Renal cortex interstitium (tissue), 11 donors: Measurements from ENCODE around the gene MAD1L1. TPM values are rescaled to one million over a fixed set of nuclear protein-coding genes. Genes with fewer than 3 reads are reported as not detected.
"Not testable (repeated sequence)": the region's sequence is repeated elsewhere in the genome, so short reads cannot be mapped to it uniquely, and the experiment has no call there.

Source experiments
- DNase-seq, 11 donors: peaks; one replicate each; pipeline ENCODE4 v3.0.0-alpha.2; 2013; ENCODE audit warnings: low read depth in 9 of 11, low spot score in 4 of 11; ENCODE audit errors: extremely low read depth in 1 of 11
- polyA plus RNA-seq, 3 donors: library from polyadenylated mRNA; unstranded; fragments of 120-200 nt; gene quantifications; one replicate each; pipeline ENCODE4 v1.2.1, GENCODE V29; 2013; ENCODE audit not compliant: insufficient read length in 3 of 3

Gene MAD1L1
- polyA plus RNA-seq, 3 donors, result 22.6 to 28.2 (median 26.3) TPM

DNA sequence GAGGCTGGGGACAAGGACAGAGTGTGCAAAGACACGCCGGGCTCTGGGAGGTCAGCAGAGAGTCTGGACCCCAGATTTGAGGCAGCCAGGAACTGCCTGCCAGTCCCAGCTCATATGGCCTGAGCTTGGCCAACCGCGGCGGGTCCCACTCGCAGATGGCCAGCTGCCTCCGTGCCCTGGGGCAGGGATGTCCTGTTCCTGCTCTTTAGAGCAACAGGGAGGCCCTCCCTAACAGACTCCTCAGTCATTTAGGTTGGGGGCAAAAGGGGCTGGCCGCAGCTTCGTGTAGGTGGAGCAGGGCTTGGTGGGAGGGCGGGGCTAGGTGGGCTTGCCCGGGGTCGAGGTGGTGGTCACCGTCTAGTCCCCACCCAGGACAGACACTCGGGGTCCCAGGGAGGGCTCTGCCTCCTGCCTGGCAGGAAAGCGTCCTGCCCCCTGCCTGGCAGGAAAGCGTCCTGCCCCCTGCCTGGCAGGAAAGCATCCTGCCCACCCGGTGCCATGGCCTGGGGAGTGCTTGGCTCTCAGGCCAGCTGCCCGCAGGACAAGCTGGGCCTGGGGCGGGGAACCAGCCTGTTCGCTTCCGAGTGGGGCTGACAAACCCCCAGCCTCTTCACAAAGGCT is 393.7 kb downstream of the MAD1L1 start:
- DNase-seq, result not testable (repeated sequence)

DNA sequence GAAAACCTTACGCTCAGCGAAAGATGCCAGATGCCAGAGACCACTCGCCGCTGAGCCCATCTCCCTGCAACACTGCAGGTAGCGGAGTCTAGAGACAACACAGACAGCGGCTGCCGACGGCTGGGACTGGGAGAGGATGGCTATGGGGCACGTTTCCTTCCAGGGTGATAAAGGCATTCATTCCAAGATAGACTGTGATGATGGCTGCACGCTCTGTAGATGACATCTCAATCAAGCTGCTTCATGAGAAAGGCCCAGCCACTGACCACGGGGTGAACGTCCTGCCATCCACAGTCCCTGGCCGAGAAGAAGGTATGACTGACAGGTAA is 394.2 kb downstream of the MAD1L1 start:
- DNase-seq, result not testable (repeated sequence)

GRCh38 chr7:1837696-1838543 is 394.8 kb downstream of the MAD1L1 start:
- DNase-seq, result not testable (repeated sequence)

GRCh38 chr7:1831933-1832535 is 400.7 kb downstream of the MAD1L1 start:
- DNase-seq, result not testable (repeated sequence)

DNA sequence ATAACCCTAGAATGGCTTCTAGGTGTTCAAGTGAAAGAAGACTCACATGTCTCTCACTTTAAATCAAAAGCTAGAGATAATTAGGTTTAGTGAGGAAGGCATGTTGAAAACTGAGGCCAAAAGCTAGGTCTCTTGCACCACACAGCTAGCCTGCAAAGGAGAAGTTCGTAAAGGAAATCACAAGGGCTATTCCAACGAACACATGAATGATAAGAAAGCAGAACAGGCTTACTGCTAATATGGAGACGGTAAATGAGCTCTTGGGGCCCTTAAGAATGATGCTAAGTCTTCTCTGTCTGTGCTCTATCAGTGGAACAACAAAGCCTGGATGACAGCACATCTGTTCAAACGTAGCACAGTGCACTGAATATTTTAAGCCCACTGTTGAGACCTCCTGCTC is 401.3 kb downstream of the MAD1L1 start:
- not testable (repeated sequence) for DNase-seq

- DNase-seq, result not testable (repeated sequence)
Observed at GRCh38 chr7:1829668-1830067, 403.1 kb downstream of the MAD1L1 start.

DNA sequence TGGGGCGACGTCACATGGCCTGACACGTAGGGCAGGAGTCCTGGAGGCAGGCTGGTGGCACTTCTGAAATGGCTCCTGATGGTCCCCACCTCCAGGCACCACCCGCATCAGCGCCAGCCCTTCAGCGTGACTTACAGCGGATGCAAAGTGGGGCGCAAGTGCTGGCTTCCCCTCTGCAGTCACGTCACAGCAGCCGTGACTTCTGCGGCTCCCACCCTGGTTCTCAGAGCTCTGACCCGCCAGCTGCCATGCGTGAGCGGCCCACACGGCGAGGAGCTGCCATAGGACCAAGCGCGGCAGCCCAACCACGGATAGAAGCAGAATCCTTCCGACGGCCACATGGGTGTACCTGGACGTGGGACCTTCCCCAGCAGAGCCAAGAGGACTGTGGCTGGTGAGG is 403.6 kb downstream of the MAD1L1 start:
- no peak for DNase-seq

GRCh38 chr7:1828170-1828569 is 404.6 kb downstream of the MAD1L1 start:
- not testable (repeated sequence) for DNase-seq

- not testable (repeated sequence) for DNase-seq
Observed at GRCh38 chr7:1827521-1827981, 405.2 kb downstream of the MAD1L1 start.

DNA sequence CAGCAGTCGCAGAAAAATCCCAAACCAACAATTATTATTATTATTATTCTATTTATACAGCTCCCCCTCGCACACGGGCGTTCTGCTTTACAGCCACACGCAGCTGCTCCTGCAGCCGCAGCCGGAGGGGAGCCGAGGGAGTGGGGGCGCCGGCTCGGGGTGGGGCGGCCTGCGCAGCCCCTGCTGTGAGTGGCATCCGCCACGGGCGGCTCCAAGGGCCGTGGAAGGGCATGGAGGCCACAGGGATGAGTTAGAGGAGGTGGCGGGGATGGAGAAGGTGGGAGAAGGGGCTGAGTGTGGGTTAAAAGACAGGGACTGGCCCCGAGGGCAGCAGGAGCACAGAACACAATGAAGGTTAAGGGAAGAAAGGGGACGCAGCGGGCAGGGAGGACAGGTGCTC is 405.8 kb downstream of the MAD1L1 start:
- not testable (repeated sequence) for DNase-seq

GRCh38 chr7:1825897-1826741 is 406.6 kb downstream of the MAD1L1 start:
- DNase-seq, result no peak

DNA sequence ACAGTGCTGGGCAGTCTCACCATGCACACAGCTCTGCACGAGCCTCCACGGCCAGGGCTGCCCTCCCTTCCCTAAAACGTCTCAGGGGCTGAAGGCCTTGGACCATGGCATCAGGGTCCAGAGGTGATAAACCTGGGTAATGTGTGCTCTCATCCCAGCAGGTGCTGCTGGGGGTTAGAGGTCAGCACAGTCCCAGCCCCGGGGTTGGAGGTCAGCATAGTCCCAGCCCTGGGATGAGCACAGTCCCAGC is 407.2 kb downstream of the MAD1L1 start:
- not testable (repeated sequence) for DNase-seq

GRCh38 chr7:1824882-1825646 is 407.7 kb downstream of the MAD1L1 start:
- DNase-seq, result not testable (repeated sequence)

DNA sequence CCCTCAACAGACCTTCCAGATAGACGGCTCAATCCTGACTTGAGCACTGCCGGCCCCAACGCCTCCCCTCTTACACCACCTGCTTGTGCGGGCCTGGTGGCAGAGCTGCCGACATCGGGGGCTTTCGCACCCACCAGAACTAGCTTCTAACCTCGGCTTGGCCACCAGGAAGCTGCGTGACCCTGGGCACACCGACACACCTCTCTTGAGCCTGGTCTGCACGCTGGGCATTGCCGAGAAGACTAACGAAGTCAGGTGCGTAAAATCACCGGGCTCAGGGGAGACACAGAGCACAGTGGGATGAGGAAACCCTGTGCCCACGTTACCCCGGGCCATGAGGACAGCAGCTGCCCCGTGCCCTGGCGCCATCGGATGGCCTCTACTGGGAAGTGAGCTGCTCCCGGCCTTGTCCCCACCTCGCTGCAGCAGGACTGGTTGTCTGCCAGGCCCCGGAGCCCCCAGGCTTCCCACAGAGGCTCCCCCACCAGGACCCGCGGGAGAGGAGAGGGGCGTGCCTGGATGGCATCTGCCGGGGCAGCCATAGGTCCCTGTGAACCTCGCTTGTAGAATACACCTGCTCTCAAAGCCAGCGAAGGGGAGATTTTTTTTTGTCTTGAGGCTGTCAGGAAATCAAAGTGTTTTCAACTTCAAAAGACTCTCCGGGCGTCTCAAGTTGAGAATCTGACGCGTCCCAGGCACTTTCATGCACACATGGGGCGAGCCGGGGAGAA is 408.4 kb downstream of the MAD1L1 start:
- not testable (repeated sequence) for DNase-seq

- DNase-seq, result no peak
Observed at GRCh38 chr7:1823376-1824150, 409.2 kb downstream of the MAD1L1 start.

- DNase-seq, result no peak
Observed at GRCh38 chr7:1819259-1819841, 413.4 kb downstream of the MAD1L1 start.
